GM12873 (cell line): ENCODE results near the gene GRWD1.

ENCODE experiments used
- TF ChIP-seq, protein P1 (sequence below): IDR thresholded peaks from 2 replicates; pipeline ENCODE4 v1.5.1; 2012; ENCODE audit warnings: low read depth, mild to moderate bottlenecking, moderate library complexity, low read length, control low read depth; ENCODE audit not compliant: insufficient read depth; ENCODE audit errors: missing control alignments

Gene GRWD1

GRCh38 chr19:48400018-48400742 is 45.6 kb upstream of the GRWD1 start:
- TF ChIP-seq, protein P1, sequence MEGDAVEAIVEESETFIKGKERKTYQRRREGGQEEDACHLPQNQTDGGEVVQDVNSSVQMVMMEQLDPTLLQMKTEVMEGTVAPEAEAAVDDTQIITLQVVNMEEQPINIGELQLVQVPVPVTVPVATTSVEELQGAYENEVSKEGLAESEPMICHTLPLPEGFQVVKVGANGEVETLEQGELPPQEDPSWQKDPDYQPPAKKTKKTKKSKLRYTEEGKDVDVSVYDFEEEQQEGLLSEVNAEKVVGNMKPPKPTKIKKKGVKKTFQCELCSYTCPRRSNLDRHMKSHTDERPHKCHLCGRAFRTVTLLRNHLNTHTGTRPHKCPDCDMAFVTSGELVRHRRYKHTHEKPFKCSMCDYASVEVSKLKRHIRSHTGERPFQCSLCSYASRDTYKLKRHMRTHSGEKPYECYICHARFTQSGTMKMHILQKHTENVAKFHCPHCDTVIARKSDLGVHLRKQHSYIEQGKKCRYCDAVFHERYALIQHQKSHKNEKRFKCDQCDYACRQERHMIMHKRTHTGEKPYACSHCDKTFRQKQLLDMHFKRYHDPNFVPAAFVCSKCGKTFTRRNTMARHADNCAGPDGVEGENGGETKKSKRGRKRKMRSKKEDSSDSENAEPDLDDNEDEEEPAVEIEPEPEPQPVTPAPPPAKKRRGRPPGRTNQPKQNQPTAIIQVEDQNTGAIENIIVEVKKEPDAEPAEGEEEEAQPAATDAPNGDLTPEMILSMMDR: no peak

- TF ChIP-seq, protein P1: no peak
Measured at GRCh38 chr19:48401287-48401686, 44.5 kb upstream of the GRWD1 start.

DNA sequence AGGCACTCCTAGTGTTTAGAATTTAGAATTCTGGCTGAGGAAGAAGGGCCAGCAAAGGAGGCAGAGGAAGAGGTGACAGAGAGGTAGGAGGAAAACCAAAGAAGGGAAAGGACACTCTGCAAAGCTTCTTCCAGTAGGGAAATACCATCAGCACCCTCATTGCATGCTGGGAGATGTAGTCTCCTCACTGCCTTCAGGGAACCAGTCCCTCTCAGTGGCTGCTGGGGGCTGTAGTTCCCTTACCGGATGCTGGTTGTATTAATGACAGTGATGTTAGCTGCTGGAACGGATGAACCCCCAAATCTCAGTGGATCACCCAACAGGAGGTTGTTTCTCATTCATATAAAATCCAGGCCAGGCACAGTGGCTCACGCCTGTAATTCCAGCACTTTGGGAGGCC is 42.2 kb upstream of the GRWD1 start:
- TF ChIP-seq, protein P1: no peak

DNA sequence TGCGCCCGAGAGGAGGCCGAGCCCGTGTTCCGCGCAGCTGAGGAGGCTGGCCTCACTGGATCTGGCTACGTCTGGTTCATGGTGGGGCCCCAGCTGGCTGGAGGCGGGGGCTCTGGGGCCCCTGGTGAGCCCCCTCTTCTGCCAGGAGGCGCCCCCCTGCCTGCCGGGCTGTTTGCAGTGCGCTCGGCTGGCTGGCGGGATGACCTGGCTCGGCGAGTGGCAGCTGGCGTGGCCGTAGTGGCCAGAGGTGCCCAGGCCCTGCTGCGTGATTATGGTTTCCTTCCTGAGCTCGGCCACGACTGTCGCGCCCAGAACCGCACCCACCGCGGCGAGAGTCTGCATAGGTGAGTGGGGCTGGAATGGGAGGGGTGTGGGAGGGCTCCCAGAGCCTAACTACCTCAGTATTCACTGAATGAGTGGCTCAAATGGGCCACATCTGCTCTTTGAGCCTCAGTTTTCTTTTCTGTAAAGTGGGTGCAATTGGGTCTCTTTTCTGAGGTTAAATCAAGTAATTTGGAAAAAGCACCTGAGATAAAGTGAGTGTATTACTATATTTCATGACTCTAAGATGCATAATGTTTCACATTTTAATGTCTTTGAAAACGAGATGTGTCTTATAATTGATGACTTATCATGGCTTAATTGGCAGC is 40.6 kb upstream of the GRWD1 start:
- TF ChIP-seq, protein P1: no peak

- TF ChIP-seq, protein P1: no peak
Measured at GRCh38 chr19:48405850-48406249, 39.9 kb upstream of the GRWD1 start.

DNA sequence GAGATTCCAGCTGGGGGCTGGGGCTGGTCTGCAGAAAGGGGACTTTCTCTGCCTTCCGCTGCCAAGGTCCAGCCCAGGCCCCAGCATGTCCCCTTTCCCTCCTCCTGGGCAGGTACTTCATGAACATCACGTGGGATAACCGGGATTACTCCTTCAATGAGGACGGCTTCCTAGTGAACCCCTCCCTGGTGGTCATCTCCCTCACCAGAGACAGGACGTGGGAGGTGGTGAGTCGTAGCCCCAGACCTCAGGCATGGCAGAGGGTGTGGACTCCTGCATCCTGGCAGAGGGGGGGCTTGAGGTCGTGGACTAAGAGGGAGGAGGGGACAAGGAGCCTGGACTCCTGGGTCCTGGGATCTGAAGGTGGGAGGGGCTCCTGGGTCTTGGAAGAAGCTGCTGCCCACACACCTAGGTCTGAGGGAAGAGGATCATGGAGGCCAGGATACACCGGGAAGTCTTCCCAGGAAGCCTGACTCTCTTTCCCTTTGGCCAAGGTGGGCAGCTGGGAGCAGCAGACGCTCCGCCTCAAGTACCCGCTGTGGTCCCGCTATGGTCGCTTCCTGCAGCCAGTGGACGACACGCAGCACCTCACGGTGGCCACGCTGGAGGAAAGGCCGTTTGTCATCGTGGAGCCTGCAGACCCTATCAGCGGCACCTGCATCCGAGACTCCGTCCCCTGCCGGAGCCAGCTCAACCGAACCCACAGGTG is 31.8 kb upstream of the GRWD1 start:
- TF ChIP-seq, protein P1: no peak

DNA sequence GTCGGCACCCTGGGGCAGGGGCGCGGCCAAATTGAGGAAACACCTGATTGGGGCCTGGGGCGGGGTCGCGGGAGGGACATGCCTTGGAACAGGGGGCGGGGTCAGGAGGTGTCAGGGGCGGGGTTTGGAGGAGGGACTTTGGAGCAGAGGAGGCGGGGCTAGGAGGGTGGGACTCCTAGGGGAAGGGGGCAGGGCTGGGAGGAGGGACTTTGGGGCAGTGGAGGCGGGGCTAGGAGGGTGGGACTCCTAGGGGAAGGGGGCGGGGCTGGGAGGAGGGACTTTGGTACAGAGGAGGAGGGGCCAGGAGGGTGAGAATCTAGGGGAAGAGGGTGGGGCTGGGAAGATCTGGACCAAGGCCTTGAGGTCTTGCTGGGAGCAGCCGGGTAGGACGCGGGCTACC is 30.4 kb upstream of the GRWD1 start:
- TF ChIP-seq, protein P1: no peak
